HG02763 (cell line): ENCODE results near the gene DNAJB12.
"Not testable (repeated sequence)": the region's sequence is repeated elsewhere in the genome, so short reads cannot be mapped to it uniquely, and the experiment has no call there.

Experiments
- ATAC-seq: cut with Tn5 transposase; IDR thresholded peaks from one replicate; pipeline ENCODE4 v1.9.1; 2021; ENCODE audit warnings: mild to moderate bottlenecking, moderate library complexity; ENCODE audit not compliant: unreplicated experiment

Gene DNAJB12

DNA sequence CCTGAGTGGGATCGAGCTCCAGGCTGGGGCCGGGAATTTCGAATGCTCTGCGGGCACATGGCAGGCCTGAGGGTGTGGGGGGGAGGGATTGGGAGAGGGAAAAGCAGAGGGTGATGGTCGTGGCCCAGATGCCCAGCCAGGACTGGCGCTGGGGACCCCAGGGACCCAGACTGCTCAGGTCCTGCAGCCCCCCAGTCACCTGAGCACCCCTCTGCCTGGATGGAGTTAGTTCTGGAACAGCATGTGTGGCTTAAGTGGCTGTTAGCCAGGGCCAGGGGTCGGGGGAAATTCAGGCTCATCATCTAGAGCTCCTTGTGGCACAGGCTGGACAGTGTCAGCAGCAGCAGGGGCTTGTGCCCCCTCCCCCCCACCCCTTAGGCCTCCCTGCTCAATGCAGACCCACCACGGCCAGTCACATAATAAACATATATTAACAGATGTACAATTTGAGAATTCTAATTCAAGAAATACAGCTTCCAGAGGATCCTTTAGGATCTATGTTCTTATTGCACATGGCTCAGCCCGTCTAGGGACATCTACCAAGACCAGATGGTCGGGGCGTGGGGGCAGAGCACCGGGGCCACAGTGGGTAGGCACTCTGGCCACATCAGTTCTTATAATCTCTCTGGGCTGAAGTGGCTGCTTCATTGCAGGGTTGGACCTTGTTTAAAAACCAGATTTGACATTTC is 22.2 kb downstream of the DNAJB12 start:
- no peak for ATAC-seq

DNA sequence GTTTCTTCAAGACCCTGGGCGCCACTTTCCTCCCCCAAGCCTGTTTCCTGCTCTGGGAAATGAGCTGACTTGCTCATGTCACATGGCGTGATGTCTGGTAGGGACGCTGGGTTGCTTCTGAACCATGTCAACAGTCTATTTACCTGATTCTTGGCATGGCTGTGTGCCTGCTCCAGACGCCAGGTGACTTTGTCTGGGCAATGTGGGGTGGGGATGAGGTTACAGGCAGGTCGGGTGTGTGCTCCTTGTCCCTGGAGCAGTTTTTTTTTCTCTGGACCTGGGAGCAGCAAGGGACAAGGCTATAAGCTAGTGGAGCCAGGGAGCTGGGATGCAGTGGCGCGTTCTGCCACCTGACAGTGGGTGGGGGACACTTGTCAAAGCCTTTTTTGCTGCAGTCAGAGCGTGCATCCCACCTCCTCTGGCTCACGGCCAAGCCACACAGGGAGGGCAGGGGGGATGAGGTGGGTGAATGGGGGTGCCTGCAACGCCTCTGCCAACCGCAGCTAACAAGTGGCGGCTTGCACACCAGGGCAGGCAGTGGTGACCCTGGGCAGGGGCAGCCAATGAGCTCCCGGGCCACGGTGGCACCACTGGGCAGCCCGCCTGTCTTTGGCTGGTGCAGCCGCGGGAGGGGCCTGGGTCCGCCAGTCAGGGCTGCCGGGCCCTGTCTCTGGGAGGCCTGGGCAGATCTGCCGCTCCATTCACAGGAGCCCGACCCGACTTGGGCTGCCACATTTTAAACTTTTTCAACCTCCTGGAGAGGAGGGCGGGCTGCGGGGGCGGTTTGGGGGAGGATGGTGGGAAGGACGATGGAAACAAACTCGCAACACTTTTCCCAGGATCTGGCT is 22.9 kb downstream of the DNAJB12 start:
- ATAC-seq, result peak; percentile 53

DNA sequence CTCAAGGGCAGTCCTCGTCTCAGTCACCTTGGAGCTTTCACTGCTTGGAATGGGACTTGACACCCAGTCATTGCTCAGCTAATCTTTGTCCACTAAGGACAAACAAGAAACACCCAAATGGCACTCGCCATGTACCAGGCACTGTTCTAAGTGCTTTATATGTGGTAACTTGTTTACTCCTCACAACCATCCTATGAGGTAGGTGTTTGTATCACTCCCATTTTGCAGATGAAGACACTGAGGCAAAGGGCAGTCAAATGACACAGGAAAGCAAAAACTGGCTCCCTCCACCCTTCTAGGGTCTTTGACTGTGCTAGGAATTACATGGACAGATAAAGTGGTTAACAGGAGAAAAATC is 24.7 kb downstream of the DNAJB12 start:
- no peak for ATAC-seq

DNA sequence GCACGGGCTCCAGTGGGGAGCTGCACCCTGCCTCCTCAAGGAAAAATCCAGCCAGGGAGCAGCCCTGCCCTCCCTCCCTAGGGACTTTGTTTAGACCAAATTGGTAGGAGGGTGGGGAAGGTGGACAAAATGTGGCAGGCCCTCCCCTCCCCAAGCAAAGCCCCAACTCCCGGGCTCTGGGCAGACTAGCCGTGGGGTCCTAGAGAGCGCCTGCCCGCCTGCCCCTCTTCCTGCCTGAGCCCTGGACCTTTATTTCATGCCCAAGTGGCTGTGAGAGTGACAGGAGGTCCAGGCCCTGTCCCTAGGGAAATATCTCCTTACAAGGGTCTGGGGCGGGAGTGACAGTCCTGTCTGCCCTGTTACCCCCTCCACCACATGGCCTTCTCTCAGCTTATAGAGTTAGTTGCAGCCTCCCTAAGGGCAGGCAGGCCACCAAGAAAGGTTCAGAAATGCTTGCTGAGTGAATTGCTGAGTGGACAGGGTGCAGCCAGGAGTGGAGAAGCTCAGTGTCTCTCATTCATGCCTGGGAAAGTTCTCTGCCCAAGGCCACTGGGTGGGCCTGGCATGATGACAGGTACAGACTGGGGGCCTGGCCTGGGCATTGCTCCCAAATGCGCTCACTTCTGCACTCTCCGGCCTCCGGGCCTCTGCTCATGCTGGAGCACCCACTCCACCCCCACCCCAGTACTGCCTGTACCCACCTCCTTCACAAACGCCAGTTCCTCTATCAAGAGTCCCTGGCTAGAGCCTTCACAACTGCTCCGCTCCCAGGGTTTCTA is 25.2 kb downstream of the DNAJB12 start:
- no peak for ATAC-seq

DNA sequence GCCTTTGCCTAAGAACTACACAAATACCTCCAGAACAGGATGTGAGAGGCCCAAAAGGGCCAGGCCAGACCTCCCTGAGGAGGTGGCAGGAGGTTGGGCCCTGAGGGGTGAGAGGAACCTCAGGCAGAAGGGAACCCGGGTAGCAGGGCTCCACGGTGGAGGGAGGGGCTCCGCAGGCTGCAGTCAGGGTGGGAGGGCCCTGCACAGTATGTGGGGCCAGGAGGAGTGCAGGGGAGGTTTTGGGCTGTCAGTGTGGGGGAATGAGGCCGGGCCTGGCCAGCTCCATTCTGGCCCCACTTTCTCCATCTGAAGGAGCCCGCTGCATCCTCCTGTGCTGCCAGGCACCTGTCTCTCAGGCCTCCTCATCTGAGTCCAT is 25.9 kb downstream of the DNAJB12 start:
- ATAC-seq, result no peak

DNA sequence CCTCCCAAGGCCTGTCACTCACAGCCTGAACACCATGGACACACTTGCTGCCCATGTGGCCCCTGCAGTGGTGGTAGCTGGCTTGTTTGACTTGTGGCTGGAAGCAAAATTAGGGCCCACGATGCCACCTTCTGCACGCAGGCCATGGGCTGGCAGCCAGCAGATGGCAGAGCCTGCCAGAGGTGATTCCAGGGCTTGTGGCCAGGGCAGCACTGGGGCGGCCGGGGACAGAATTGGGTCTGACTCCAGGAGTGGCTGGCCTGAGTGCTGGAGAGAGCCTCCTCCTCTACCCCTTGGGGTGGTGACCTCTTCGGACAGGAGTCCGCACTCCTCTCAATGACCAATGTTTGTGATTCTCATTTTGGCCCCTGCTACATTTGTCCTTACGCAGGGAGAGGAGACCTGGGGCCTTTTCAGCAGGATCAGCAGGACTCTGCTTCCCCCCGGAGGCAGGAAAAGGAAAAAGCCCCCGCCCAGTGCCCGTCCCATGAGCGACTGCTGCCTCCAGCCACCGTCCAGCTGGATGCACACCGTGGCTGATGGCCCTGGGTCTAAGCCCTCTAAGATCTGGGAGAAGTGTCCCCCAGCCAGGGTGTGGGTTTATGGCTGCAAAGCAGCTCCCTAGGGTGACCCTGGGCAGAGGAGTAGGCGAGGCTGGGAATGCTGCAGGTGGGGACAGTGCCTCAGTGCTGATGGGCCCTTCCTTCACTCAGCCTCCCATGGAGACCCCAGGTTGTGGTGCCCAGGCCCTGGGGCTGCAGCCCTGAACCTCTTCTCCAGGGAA is 26.5 kb downstream of the DNAJB12 start:
- no peak for ATAC-seq

DNA sequence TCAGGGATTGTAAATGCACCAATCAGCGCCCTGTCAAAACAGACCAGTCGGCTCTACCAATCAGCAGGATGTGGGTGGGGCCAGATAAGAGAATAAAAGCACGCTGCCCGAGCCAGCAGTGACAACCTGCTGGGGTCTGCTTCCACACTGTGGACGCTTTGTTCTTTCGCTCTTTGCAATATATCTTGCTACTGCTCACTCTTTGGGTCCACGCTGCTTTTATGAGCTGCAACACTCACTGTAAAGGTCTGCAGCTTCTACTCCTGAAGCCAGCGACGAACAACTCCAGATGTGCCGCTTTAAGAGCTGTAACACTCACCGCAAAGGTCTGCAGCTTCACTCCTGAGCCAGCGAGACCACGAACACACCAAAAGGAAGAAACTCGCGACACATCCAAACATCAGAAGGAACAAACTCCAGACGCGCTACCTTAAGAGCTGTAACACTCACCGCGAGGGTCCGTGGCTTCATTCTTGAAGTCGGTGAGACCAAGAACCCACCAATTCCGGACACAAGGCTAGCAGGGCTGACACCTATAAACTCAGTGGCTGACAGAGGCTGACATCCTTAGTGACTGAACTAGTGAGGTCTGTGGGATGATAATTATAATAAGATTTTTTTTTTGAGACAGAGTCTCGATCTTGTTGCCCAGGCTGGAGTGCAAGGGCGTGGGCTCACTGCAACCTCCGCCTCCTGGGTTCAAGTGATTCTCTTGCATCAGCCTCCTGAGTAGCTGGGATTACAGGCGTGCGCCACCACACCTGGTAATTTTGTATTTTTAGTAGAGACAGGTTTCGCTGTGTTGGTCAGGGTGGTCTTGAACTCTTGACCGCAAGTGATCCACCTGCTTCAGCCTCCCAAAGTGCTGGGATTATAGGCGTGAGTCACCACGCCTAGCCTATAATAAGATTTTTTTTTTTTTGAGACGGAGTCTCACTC is 27.8 kb downstream of the DNAJB12 start:
- not testable (repeated sequence) for ATAC-seq

DNA sequence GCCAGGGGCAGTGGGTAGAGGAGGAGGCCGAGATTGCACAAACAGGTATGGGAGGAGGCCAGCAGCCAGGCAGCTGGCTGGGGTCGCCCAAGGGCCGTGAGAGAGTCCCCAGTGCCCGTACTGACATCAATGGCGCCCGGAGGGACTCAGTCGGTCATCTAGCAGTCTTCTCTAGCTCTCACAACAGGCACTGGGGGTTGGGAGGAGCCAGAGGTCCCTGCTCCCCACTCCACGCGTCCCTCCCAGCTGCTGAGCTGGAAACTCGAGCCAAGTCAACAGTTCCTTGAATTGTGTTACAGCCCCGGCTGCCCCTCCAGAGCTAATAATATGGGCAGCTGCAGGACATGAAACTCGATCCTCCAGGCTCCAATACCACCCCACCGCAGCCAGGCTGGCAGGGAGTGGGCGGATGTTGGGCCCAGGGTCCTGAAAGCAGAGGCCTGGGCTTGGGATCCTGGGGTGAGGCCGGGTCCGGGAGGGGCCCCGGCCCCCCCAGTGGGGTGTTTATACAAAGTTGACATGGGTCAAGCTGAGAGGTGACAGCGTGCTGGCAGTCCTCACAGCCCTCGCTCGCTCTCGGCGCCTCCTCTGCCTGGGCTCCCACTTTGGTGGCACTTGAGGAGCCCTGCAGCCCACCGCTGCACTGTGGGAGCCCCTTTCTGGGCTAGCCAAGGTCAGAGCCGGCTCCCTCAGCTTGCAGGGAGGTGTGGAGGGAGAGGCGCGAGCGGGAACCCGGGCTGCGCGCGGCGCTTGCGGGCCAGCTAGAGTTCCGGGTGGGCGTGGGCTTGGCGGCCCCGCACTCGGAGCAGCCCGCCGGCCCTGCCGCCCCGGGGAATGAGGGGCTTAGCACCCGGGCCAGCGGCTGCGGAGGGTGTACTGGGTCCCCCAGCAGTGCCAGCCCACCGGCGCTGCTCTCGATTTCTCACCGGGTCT is 29.2 kb downstream of the DNAJB12 start:
- ATAC-seq, result not testable (repeated sequence)

DNA sequence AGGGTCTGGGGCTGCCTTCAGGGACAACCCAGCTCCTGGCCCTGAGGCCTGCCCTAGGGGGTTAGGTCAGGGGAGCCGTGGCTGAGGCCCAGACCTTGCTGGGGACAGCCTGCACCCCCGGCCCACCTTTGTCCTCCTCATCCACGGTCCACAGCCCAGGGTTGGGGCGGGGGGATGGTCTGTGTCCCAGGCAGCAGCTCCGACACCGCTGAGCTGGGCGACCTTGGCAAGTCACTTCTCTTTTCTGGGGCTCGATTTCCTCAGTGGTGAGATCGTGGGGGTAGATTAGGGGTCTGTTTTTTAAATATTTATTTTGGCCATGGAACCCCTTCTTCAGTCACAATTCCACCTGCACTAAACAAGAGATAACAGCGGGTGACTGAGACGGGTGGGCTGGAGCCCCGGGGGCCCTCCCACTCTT is 30.9 kb downstream of the DNAJB12 start:
- no peak for ATAC-seq

DNA sequence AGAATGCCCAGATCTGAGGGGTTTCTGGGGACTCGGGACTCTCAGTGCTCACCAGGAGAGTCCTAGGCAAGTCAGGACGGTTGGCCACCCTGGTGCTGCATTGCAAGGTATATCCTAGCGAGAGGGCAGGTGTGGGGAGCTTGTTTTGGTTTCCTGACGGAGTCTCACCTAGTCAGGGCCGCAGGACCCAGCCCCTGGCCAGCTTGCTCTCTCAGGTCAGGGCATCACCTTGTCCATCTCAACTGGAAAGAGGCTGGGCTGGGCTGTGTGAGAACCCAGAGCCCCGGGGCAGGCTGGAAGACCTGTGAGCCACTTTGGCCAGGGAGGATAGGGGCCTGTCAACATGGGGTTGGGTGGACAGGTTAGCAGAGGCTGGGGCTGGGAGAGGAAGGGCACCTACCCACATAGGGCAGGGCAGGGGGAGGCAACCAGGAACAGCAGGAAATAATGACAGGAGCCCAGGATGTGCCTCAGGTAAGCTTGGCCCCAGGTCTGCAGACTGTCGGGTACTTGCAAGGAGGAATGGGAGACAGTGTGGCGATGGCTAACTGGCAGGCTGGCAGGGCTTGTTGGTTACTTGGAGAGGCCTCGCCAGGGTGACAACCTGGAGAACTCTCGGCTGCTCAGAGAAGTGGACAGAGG is 31.5 kb downstream of the DNAJB12 start:
- ATAC-seq, result no peak

DNA sequence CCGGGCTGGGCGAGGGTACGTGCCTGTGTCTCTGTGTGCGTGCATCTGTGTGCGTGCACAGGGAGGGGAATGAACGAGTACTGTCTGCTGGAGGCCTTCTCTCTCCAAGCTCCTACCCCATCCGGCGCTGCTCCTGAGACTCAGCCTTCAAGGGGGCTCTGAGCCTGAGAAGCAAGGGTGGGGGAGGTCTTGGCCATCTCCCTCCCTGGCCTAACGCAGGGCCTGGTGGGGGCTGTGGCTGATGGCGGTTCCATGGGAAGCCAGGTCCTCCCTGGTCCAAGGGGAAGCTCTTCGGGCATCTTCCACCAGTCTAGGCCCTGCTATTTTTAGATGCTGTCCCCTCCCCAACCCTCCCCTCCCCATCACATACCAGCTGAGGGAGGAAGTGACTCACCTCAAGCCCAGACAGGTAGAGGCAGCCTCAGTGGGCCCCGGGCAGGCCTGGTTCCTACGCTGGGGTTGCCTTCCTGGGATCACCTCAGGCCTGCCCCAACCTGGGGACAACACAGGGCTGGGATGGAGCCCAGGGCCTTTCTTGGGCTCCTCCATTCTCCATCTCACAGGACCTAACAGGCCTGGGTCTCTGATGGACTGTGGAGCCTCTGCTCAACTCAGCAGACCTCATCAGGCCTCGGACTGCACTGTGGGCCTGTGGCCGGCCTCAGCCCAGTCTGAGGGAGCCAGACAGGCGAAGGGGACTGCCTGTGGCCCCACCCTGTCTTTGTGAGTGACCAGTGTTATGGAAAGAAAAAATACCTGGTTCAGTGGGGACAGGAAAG is 32.2 kb downstream of the DNAJB12 start:
- ATAC-seq, result no peak

DNA sequence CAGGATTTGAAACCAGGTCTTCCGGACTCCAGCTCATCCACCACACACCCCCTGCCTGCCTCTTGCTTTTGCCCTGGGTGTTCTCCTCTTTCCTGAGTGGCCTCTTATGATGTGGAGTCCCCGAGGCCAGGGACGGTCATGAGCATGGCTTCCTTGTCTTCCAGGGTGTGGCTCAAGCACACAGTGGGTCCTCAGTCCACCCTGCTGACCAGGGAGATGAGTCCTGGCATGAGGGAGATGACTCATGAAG is 32.8 kb downstream of the DNAJB12 start:
- ATAC-seq, result no peak

DNA sequence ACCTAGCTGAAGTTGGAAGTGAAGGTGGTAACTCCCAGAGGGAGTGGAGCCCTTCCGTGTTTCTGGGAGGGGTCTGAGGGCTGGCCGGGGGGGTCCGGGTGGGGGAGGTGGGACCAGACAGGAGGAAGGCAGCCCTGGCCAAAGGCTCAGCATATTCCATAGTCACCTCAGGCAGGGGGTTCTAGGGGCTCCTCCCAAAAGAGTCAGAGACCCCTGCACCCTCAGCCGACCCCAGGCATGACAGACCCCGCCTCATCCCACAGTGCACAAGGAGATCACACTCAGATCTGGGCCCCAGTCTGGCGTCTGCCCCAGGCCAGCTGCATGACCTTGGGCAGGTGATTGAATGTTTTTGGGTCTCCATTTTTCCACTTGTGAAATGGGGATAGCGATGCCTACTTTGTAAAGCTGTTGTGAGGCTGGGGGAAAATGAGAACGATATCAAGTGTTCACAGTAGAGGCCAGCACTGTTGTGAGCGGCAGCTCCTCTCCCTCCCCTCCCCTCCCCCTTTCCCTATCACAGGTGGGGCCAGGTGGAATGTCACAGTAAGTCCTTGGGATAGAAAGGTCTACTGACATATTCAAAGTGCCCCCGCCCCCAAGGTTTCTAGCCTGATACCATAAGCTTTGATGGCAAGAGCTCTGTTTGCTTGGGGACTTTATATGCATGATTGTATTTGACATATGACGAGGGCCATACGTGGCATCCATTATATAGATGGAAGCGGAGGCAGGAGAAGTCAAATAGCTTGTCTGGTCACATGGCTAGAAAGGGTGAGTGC is 33.3 kb downstream of the DNAJB12 start:
- ATAC-seq, result no peak

DNA sequence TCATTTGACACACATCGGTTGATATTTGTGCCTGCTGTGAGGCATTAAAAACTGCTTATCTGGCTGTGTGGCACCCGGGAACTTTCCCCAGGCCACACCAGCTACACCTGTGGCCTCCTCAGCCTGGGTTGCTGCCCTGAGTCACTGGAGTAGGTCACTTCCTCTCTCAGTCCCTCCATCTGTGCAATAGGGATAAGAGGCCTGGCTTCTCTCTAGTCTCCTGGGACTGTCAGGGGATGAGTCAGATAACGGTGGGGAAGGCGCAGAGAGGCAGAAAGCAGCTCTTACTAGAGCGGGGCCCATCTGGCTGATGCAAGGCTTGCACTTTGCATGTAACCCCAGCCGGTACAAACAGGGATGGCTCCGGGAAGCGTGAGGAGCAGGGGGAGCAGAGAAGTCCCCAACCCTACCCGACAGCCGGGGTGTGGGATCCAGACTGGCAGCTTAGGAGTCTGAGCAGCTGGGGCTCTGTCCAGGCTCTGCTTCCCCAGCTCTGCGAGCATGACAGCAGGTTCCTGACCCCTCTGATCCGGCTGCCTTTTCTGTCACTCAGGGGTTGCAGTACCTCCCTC is 34.0 kb downstream of the DNAJB12 start:
- peak; percentile 61 for ATAC-seq

DNA sequence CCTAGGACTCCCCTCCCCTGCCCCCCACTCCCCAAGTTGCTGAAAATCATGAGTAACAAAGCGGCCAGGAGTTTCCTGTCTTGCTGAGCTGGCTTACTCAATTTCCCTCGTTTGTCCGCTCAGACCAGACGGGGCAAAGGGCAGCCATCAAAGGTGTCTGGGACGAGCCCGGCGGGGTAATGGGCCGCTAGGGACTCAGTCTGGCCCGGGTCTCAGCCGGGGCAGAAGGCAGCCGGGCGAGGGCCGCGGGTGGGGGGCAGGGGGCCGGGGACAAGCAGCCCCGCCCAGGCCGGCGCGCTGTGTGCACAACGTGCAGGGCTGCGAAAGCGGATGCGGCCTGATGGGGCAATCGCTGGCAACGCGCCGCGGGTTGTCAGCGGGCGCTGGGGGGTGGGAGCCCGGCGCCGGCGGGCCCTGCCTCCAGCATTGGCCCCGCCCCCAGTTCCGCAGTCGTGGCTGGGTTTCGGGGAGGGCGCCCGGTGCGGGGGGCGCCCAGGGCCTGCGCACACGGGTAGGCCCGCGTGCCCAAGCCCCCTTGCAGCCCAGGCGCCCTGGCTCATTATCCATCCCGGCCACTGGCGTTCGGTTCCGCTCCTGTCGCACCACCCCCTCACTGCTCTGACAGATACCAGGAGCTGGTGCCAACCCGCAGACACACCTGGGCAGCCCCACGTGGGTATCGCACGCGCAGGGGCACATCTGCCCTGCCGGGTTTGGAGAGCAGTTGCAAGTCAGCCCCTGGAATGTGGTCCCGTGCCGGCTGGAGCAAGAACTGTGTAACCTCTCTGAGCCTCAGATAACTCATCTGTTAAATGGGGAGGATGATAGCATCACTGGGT is 35.1 kb downstream of the DNAJB12 start:
- ATAC-seq, result peak; percentile 61
